Brain microvascular endothelial cell (primary cell): ENCODE results near the gene PAK5.

ENCODE experiments used
- DNase-seq: peaks from one replicate; pipeline ENCODE4 v3.0.0-alpha.2; 2020
- H3K27ac ChIP-seq: fragments of 250-450 bp; sonication (Bioruptor Pico); 2 replicates; pipeline ENCODE4 v1.5.1; 2020; ENCODE audit warnings: mild to moderate bottlenecking, moderate library complexity
- H3K27me3 ChIP-seq: fragments of 250-450 bp; sonication (Bioruptor Pico); replicated peaks from 2 replicates; pipeline ENCODE4 v1.5.1; 2020; ENCODE audit warnings: mild to moderate bottlenecking
- H3K36me3 ChIP-seq: fragments of 250-450 bp; sonication (Bioruptor Pico); replicated peaks from 2 replicates; pipeline ENCODE4 v1.5.1; 2020; ENCODE audit warnings: mild to moderate bottlenecking
- H3K4me3 ChIP-seq: 2 replicates; pipeline ENCODE4 v1.5.1; 2011; ENCODE audit warnings: low read depth, mild to moderate bottlenecking, control low read depth, low read length, moderate library complexity
- CTCF ChIP-seq: IDR thresholded peaks from 2 replicates; pipeline ENCODE4 v1.5.1; 2011; ENCODE audit warnings: low read depth, mild to moderate bottlenecking, moderate library complexity, low read length, control low read depth, inconsistent platforms; ENCODE audit errors: missing control alignments
- in situ Hi-C: cut with HindIII; loops from 2 replicates; pipeline ENCODE4 v1.10.0; 2017; ENCODE audit warnings: low sequenced_read_pairs, low pct_ligation_motif_present

PAK5 gene

GRCh38 chr20:9877932-9878495 is 39.1 kb upstream of the PAK5 start:
- H3K4me3 ChIP-seq: no peak overlapping the region
- no peaks in the 10 kb centered on the region for H3K36me3 ChIP-seq
- H3K27me3 ChIP-seq: no peaks in the 10 kb centered on the region
- no peak for TF ChIP-seq CTCF
- in situ Hi-C loops: no loop called here
- no peak for DNase-seq
- no peak overlapping the region for H3K27ac ChIP-seq

- H3K4me3 ChIP-seq: no peak overlapping the region
These were observed 28.5 kb upstream of the PAK5 start for GRCh38 chr20:9867196-9867980.

GRCh38 chr20:9852566-9852965 is 13.7 kb upstream of the PAK5 start:
- TF ChIP-seq CTCF: no peak
- Histone ChIP-seq H3K36me3 (no peaks in the 10 kb centered on the region), H3K27ac (no peak overlapping the region), H3K4me3 (no peak overlapping the region), H3K27me3 (no peaks in the 10 kb centered on the region)
- no peak for DNase-seq
- in situ Hi-C loops: no loop called here

More at GRCh38 chr20:9867196-9867980, 28.5 kb upstream of the PAK5 start:
- Histone ChIP-seq H3K36me3 (no peaks in the 10 kb centered on the region), H3K27me3 (no peaks in the 10 kb centered on the region), H3K27ac (no peak overlapping the region)
- DNase-seq: no peak
- in situ Hi-C loops: no loop called here
- no peak for TF ChIP-seq CTCF

GRCh38 chr20:9839626-9840025 is 750 bp upstream of the PAK5 start:
- no peaks in the 10 kb centered on the region for H3K36me3 ChIP-seq
- H3K27ac ChIP-seq: no peak overlapping the region
- H3K4me3 ChIP-seq: no peak overlapping the region
- in situ Hi-C loops: no loop called here
- no peak for TF ChIP-seq CTCF
- peaks cover 3% of the 10 kb centered on the region for H3K27me3 ChIP-seq
- DNase-seq: no peak

GRCh38 chr20:9838035-9838377 is 870 bp downstream of the PAK5 start:
- Histone ChIP-seq H3K4me3 (peak overlapping the region; percentile 50), H3K27ac (no peak overlapping the region), H3K36me3 (no peaks in the 10 kb centered on the region), H3K27me3 (peaks cover 3% of the 10 kb centered on the region)
- no peak for TF ChIP-seq CTCF
- no peak for DNase-seq
- in situ Hi-C loops: no loop called here
